Tibial artery (tissue), 4 donors: ENCODE results near the gene NT5C3B.

Experiments used
- DNase-seq, 2 donors: peaks; one replicate each; pipeline ENCODE4 v3.0.0-alpha.2; 2019
- H3K27ac ChIP-seq, 2 donors: fragments of 200-600 bp; sonication (generic) in 1 of 2; 1 replicate in 1 of 2; 2 replicates in 1 of 2; pipeline ENCODE4 v1.5.1; 2018 to 2019; ENCODE audit warnings: mild to moderate bottlenecking in 1 of 2
- H3K27me3 ChIP-seq, 2 donors: fragments of 200-600 bp; sonication (generic) in 1 of 2; one replicate each; pipeline versions ENCODE4 v1.5.1 to v1.6.0; 2016 to 2019
- H3K36me3 ChIP-seq, 3 donors: fragments of 200-600 bp; sonication (generic) in 2 of 3; one replicate each; pipeline ENCODE4 v1.5.1; 2016 to 2019; ENCODE audit warnings: mild to moderate bottlenecking in 2 of 3
- H3K4me1 ChIP-seq, 4 donors: fragments of 200-600 bp; sonication (generic) in 2 of 4; 1 replicate in 3 of 4; 2 replicates in 1 of 4; pipeline ENCODE4 v1.5.1; 2016 to 2019
- H3K4me3 ChIP-seq, 2 donors: fragments of 200-600 bp; sonication (generic) in 1 of 2; 1 replicate in 1 of 2; 2 replicates in 1 of 2; pipeline ENCODE4 v1.5.1; 2018 to 2019; ENCODE audit warnings: mild to moderate bottlenecking in 2 of 2
- H3K9me3 ChIP-seq, 3 donors: fragments of 200-600 bp; sonication (generic) in 1 of 3; one replicate each; pipeline ENCODE4 v1.5.1; 2016 to 2019
- intact Hi-C: fragments of 100-400 bp; cut with DNase I; formaldehyde crosslinking; loops from one replicate; pipeline ENCODE4 v1.15.0; 2023; ENCODE audit warnings: low total_unique reads
- TF ChIP-seq, protein P1 (sequence below), 2 experiments: fragments of 200-600 bp in 1 of 2; fragments of 450-650 bp in 1 of 2; IDR thresholded peaks; one replicate each; pipeline ENCODE4 v1.5.1; 2017 to 2019; ENCODE audit warnings: antibody characterized with exemption in 2 of 2, mild to moderate bottlenecking in 1 of 2, moderate library complexity in 1 of 2

Gene NT5C3B

DNA sequence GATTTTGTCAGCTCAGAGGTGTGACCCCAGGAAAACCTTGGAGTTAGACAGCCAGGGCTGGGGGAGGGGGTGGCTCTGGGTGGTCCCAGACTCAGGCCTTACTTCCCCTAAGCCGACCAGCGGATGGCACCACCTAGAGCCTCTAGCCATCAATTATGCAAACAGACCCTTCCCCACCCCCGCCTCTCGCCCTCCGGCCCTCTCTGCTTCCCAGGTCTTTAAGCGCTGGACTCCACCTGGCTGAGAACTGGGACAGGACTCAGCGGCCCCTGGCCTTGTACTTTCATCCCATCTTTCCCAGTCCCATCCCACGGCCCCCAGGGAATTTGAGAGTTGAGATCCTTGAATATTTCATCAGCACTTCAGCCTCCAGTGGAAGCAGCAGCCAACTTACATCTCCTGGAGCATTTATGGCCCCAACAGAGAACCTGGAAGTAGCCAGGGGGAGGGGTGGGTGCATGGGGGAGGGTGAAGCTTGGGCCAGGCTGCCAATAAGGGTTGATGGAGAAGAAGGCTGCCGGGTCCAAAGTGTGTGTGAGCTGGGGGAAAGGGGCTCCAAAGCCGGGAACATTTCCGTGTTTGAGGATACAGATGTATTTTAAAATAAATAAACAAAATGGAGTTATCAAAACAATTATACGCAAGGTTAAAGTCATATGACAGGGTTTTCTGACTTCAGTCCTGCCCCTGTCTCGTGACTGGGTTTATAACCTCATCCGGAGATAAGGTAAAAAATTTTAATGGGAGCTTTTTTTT is 42.1 kb downstream of the NT5C3B start:
- TF ChIP-seq, protein P1, sequence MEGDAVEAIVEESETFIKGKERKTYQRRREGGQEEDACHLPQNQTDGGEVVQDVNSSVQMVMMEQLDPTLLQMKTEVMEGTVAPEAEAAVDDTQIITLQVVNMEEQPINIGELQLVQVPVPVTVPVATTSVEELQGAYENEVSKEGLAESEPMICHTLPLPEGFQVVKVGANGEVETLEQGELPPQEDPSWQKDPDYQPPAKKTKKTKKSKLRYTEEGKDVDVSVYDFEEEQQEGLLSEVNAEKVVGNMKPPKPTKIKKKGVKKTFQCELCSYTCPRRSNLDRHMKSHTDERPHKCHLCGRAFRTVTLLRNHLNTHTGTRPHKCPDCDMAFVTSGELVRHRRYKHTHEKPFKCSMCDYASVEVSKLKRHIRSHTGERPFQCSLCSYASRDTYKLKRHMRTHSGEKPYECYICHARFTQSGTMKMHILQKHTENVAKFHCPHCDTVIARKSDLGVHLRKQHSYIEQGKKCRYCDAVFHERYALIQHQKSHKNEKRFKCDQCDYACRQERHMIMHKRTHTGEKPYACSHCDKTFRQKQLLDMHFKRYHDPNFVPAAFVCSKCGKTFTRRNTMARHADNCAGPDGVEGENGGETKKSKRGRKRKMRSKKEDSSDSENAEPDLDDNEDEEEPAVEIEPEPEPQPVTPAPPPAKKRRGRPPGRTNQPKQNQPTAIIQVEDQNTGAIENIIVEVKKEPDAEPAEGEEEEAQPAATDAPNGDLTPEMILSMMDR (IDR thresholded peaks at IDR 0.05), result no peak
- no peaks in the 10 kb centered on the region for H3K9me3 ChIP-seq
- intact Hi-C loops, result no loop called here
- H3K27me3 ChIP-seq, result no peaks in the 10 kb centered on the region
- H3K27ac ChIP-seq, result no peak overlapping the region
- H3K4me3 ChIP-seq, result no peak overlapping the region
- peaks cover 0 to 14% (median 9%) of the 10 kb centered on the region in 4 donors for H3K4me1 ChIP-seq
- DNase-seq, result no peak
- H3K36me3 ChIP-seq, result no peaks in the 10 kb centered on the region

DNA sequence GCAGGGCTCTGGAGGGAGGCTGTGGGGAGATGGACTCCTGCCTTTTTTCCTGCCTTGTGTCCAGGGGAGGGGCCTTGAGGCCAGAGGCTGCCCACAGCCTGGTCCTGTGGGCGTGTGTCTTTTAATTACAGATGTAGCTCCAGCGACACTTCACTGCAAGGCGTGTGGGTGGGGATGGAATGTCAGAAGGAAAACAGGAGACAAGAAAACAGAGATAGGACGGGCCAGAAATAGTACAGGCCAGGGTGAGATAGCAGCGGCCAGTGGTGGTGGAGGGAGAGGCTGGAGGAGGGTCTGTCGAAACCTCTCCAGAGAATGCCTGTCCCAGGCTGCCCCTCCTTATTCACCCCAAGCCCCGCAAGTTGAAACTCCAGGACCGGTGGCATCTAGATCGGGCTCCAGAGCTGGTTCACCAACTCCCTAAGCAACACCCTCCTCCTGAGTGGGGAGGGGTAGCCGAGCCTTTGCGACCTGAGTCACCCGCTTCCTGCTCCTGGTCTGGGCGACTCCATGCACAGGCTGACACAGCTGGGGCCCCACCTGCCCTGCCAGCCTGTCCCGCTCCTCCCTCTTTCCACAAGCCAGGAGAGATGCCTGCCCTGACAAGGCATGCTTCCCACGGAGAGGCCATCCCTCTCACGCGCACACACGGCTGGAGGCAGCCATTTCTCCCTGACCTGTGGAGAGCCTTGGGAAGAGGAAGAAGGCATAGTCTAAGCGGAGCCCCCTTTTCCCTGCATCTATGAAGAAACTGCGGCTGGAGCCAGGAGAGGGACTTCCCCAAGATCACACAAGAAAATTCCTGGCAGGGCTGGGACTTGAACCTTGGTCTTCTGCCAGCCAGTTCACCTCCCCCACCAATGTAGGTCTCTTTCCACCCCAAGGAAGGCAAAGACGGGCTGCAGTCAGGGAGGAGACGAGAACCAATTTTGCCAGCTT is 42.9 kb downstream of the NT5C3B start:
- Histone ChIP-seq H3K4me1 (peaks cover 0 to 14% (median 9%) of the 10 kb centered on the region in 4 donors), H3K9me3 (no peaks in the 10 kb centered on the region), H3K36me3 (no peaks in the 10 kb centered on the region), H3K27me3 (no peaks in the 10 kb centered on the region), H3K27ac (peak overlapping the region; percentile 24 to 32), H3K4me3 (no peak overlapping the region)
- TF ChIP-seq, protein P1 (IDR thresholded peaks at IDR 0.05), result no peak
- intact Hi-C loops, result no loop called here
- DNase-seq, result no peak

DNA sequence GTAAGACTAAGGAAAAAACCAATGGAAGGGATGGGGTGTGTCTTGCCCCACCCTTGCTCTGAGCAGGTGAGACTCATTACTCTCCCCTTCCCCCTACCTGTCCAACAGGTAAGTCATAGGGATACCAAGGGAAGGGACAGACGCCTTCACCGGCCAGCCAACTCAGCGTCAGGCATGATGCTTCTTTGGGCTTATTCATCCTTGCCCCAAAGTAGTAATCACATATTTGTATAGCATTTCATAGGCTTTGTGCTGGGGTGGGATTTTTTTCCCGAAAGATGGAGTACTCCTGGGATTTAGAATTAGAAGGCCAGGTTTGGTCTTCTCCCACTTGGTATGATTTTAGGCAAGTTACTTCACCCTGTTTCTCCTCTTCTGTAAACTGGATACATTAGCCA is 49.0 kb downstream of the NT5C3B start:
- H3K4me1 ChIP-seq, result peaks cover 0 to 39% (median 25%) of the 10 kb centered on the region in 4 donors
- no peak overlapping the region for H3K27ac ChIP-seq
- H3K4me3 ChIP-seq, result no peak overlapping the region
- H3K27me3 ChIP-seq, result peaks cover 0 to 43% of the 10 kb centered on the region in 2 donors
- TF ChIP-seq, protein P1 (IDR thresholded peaks at IDR 0.05), result no peak
- no peaks in the 10 kb centered on the region for H3K9me3 ChIP-seq
- DNase-seq, result no peak
- H3K36me3 ChIP-seq, result no peaks in the 10 kb centered on the region
- intact Hi-C loops, result no loop called here

DNA sequence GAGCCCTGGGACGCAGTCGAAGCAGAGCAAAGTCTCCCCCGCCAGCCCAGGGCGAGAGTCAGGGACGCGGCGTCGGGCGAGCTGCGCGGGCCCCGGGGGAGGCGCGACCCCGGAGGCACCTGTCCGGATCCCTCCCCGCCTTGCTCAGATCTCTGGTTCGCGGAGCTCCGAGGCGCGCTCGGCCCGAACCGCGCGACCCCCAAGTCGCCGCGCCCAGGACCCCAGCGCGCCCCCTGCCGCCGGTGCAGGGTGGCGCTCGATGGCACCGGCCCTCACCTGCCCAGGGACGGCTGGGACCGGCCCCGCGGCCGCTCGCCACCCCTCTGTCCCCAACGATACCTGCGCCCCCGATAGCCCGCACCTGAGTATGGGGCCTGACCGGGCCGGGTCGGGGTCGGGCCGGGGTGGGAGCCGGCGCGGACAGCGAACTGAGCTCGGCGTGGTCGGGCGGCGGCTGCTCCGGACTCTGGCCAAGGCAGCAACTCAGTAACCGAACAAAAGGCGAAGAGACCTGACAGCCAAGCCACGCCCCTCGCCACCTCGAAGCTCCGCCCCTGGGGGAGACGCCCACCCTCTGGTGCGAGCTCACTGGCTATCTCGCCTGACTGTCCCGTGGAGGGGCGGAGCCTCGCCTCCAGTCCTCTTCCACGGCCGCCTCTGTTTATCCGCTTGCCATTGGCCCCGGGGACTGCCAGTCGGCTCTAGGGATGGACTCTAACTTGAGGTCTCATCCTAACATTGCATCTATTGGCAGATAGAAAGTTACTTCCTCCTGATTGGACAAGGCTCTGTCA is 49.6 kb downstream of the NT5C3B start, which contains the start of gene JUP:
TSS of gene JUP (minus strand) at position 485 of the 794 bp plus-strand sequence. CDS start 14,857 bp downstream, outside the sequence.
- Histone ChIP-seq H3K27ac (peak within 1 kb of the TSS; percentile 68 to 72), H3K4me1 (peaks cover 0 to 45% (median 26%) of the 10 kb centered on the region in 4 donors), H3K27me3 (peaks cover 0 to 44% of the 10 kb centered on the region in 2 donors), H3K9me3 (no peaks in the 10 kb centered on the region), H3K4me3 (peak within 1 kb of the TSS; percentile 61 to 72), H3K36me3 (no peaks in the 10 kb centered on the region)
- peak; percentile 99 for DNase-seq
- TF ChIP-seq, protein P1 (IDR thresholded peaks at IDR 0.05), result peak; percentile 15 to 26
- intact Hi-C loops, result no loop called here

DNA sequence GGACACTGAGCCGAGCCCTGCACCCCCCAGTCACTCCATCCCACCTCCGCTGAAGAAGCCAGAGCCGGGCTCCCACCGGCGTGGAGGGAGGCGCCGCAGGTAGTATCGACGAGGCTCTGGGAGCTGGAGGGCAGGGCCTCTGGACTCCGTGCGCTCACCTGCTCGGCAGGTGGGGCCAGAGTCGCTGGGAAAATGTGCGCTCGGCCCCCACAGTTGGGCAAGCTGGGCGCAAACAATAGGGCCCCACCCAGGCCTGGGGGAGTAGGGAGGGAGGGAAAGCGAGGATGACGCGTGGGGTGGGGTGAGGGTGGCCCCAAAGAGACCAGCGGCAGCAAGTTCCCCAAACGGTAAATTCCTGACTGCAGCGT is 50.2 kb downstream of the NT5C3B start:
- DNase-seq, result no peak
- H3K9me3 ChIP-seq, result no peaks in the 10 kb centered on the region
- intact Hi-C loops, result no loop called here
- H3K4me1 ChIP-seq, result peaks cover 0 to 47% (median 26%) of the 10 kb centered on the region in 4 donors
- peak overlapping the region; percentile 61 to 72 for H3K4me3 ChIP-seq
- no peaks in the 10 kb centered on the region for H3K36me3 ChIP-seq
- peaks cover 0 to 44% of the 10 kb centered on the region in 2 donors for H3K27me3 ChIP-seq
- peak overlapping the region; percentile 68 to 72 for H3K27ac ChIP-seq
- TF ChIP-seq, protein P1 (IDR thresholded peaks at IDR 0.05), result no peak
